Mesendoderm (in vitro differentiated cells): Measurements from ENCODE around the gene LHX2.

ENCODE experiments used
- DNase-seq: peaks from one replicate; pipeline ENCODE4 v3.0.0; 2013
- H2AK5ac ChIP-seq: 2 replicates; pipeline ENCODE4 v1.6.1; 2013; ENCODE audit warnings: low read length, inconsistent platforms
- H2BK120ac ChIP-seq: 2 replicates; pipeline ENCODE4 v1.6.1; 2013; ENCODE audit warnings: low read depth, mild to moderate bottlenecking, low read length, moderate library complexity, mixed read lengths
- H2BK15ac ChIP-seq: replicated peaks from 2 replicates; pipeline ENCODE4 v1.6.1; 2013; ENCODE audit warnings: low read depth, mild to moderate bottlenecking, moderate library complexity
- H2BK5ac ChIP-seq: 2 replicates; pipeline ENCODE4 v1.6.1; 2013; ENCODE audit warnings: low read length, inconsistent platforms
- H3K18ac ChIP-seq: 2 replicates; pipeline ENCODE4 v1.6.1; 2013; ENCODE audit warnings: mild to moderate bottlenecking, low read length, mixed read lengths
- H3K23ac ChIP-seq: one replicate; pipeline ENCODE4 v1.6.1; 2013; ENCODE audit warnings: low read length
- H3K27ac ChIP-seq: 2 replicates; pipeline ENCODE4 v1.5.1; 2013; ENCODE audit warnings: low read depth, mild to moderate bottlenecking, inconsistent platforms, low read length, moderate library complexity
- H3K27me3 ChIP-seq: 2 replicates; pipeline ENCODE4 v1.6.1; 2013; ENCODE audit warnings: low read length, control low read depth, mild to moderate bottlenecking, inconsistent platforms; ENCODE audit not compliant: insufficient read depth, poor library complexity
- H3K36me3 ChIP-seq: 2 replicates; pipeline ENCODE4 v1.6.1; 2013; ENCODE audit warnings: low read length, inconsistent platforms; ENCODE audit not compliant: control insufficient read depth, insufficient read depth
- H3K4ac ChIP-seq: one replicate; pipeline ENCODE4 v1.6.1; 2013; ENCODE audit warnings: low read depth, mild to moderate bottlenecking, low read length, moderate library complexity
- H3K4me1 ChIP-seq: 2 replicates; pipeline ENCODE4 v1.6.1; 2013; ENCODE audit warnings: low read depth, low read length, inconsistent platforms; ENCODE audit not compliant: control insufficient read depth
- H3K4me2 ChIP-seq: 2 replicates; pipeline ENCODE4 v1.6.1; 2013; ENCODE audit warnings: low read length
- H3K4me3 ChIP-seq: 2 replicates; pipeline ENCODE4 v1.5.1; 2013; ENCODE audit warnings: mild to moderate bottlenecking, low read length
- H3K56ac ChIP-seq: one replicate; pipeline ENCODE4 v1.6.1; 2013; ENCODE audit warnings: low read length
- H3K79me1 ChIP-seq: 2 replicates; pipeline ENCODE4 v1.6.1; 2013; ENCODE audit warnings: low read length, inconsistent platforms
- H3K79me2 ChIP-seq: 2 replicates; pipeline ENCODE4 v1.6.1; 2013; ENCODE audit warnings: mild to moderate bottlenecking, low read length; ENCODE audit not compliant: control insufficient read depth, insufficient read depth
- H3K9ac ChIP-seq: 2 replicates; pipeline ENCODE4 v1.6.1; 2013; ENCODE audit warnings: low read length, inconsistent platforms
- H4K5ac ChIP-seq: one replicate; pipeline ENCODE4 v1.6.1; 2013; ENCODE audit warnings: low read length
- H4K8ac ChIP-seq: one replicate; pipeline ENCODE4 v1.6.1; 2013; ENCODE audit warnings: low read depth, mild to moderate bottlenecking, control low read depth, low read length, moderate library complexity
- WGBS: extraction: QIAGEN DNeasy Blood & Tissue Kit; methylation state at CpG from one replicate; pipeline ENCODE4 v1.1.7; 2013; ENCODE audit warnings: low lambda C conversion rate, missing lambda C conversion rate; ENCODE audit not compliant: insufficient coverage; ENCODE audit errors: extremely low coverage; 5-methylcytosine and 5-hydroxymethylcytosine counted together

LHX2 gene

DNA sequence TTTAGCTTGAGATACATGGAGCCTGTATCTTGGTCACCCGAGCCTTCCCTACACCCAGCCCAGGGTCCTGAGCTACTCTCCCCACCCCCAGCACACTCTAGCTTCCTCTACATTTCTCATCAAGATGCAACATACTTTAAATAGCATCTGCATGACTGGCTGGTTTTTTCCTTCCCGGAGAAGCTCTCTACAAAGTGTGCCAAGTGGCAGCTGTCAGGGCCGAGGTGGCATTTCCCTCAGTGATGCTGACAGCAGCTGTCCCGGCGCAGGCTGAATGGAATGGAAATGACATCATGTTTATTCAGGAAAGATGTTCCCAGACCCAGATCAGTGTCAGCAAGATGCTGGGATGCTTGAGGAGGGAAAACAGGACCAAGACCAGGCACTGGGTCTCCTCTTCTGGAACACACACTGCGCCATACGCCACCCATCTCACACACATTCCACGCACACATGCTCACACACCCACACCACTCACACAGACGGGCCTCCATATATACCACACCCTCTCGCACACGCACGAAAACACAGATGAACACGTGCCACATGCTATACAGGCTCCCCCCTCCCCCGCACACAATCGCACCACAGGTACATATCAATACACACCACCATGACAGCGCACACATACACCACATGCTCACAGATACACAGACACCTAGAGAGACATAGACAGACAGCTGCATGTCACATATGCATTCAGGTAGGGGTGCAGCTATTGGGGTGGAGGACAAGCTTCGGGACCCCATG, 67.8 kb downstream of the LHX2 start:
- no peak overlapping the region for H3K4me3 ChIP-seq
- no peaks in the 10 kb centered on the region for H3K79me2 ChIP-seq
- H4K8ac ChIP-seq = no peak overlapping the region
- no peak overlapping the region for H2BK5ac ChIP-seq
- H3K56ac ChIP-seq = no peak overlapping the region
- H3K4me1 ChIP-seq = peaks cover 2% of the 10 kb centered on the region
- no peak overlapping the region for H3K23ac ChIP-seq
- no peak overlapping the region for H2AK5ac ChIP-seq
- DNase-seq = peak; percentile 97
- H3K27me3 ChIP-seq = no peaks in the 10 kb centered on the region
- H3K9ac ChIP-seq = no peak overlapping the region
- no peaks in the 10 kb centered on the region for H3K36me3 ChIP-seq
- H3K79me1 ChIP-seq = no peaks in the 10 kb centered on the region
- no peak overlapping the region for H3K18ac ChIP-seq
- H3K4ac ChIP-seq = peak overlapping the region; percentile 42
- 100% methylated on average over 3 of the region's 17 CpGs for WGBS
- H3K27ac ChIP-seq = no peak overlapping the region
- no peak overlapping the region for H4K5ac ChIP-seq
- H2BK120ac ChIP-seq = no peak overlapping the region
- no peak overlapping the region for H2BK15ac ChIP-seq
- H3K4me2 ChIP-seq = no peak overlapping the region

DNA sequence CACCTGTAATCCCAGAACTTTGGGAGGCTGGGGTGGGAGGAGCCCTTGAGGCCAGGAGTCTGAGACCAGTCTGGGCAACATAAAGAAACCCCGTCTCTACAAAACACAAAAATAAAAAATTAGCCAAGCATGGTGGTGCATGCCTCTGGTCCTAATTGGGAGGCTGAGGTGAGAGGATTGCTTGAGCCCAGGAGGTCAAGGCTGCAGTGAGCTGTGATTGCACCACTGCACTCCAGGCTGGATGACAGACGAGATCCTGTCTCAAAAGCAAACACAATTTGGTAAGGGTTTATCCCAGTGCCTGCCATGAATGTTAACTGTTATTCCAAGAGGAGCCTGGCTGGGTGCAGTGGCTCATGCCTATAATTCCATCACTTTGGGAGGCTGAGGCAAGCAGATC, 71.1 kb downstream of the LHX2 start:
- H3K27ac ChIP-seq = no peak overlapping the region
- H3K4me3 ChIP-seq = no peak overlapping the region
- H3K79me2 ChIP-seq = no peaks in the 10 kb centered on the region
- no peak overlapping the region for H2BK120ac ChIP-seq
- H2AK5ac ChIP-seq = no peak overlapping the region
- H4K8ac ChIP-seq = no peak overlapping the region
- H3K56ac ChIP-seq = no peak overlapping the region
- DNase-seq = no peak
- no peak overlapping the region for H3K23ac ChIP-seq
- no peak overlapping the region for H3K4ac ChIP-seq
- H3K18ac ChIP-seq = no peak overlapping the region
- H3K4me1 ChIP-seq = peaks cover 2% of the 10 kb centered on the region
- no peaks in the 10 kb centered on the region for H3K36me3 ChIP-seq
- WGBS = no CpG with 5 or more reads among the region's 2 CpGs
- no peaks in the 10 kb centered on the region for H3K27me3 ChIP-seq
- no peak overlapping the region for H3K9ac ChIP-seq
- no peaks in the 10 kb centered on the region for H3K79me1 ChIP-seq
- H2BK15ac ChIP-seq = no peak overlapping the region
- H4K5ac ChIP-seq = no peak overlapping the region
- no peak overlapping the region for H3K4me2 ChIP-seq
- no peak overlapping the region for H2BK5ac ChIP-seq
